HepG2 (cell line): ENCODE measurements around the gene CCDC87. TPM values are rescaled to one million over a fixed set of nuclear protein-coding genes. Genes with fewer than 3 reads are reported as not detected.
A peak's percentile ranks its signal among the peaks of the same experiment; 100 is the strongest.

Experiments used
- CBX1 ChIP-seq: IDR thresholded peaks from one replicate; pipeline ENCODE4 v1.6.1; 2016; ENCODE audit warnings: antibody characterized with exemption, low read depth
- HOXA3 ChIP-seq: sonication (generic); formaldehyde crosslinking; IDR thresholded peaks from 2 replicates; pipeline ENCODE4 v1.5.0; 2020; ENCODE audit warnings: missing genetic modification reagents
- MEIS1 ChIP-seq: sonication (generic); formaldehyde crosslinking; IDR thresholded peaks from 2 replicates; pipeline ENCODE4 v1.9.0; 2021; ENCODE audit warnings: mild to moderate bottlenecking, missing genetic modification reagents, moderate library complexity, borderline replicate concordance
- NFE2 ChIP-seq: sonication (generic); formaldehyde crosslinking; IDR thresholded peaks from 2 replicates; pipeline ENCODE4 v1.4.0; 2020; ENCODE audit warnings: missing genetic modification reagents
- RAD51 ChIP-seq: fragments of 450-650 bp; IDR thresholded peaks from 2 replicates; pipeline ENCODE4 v1.6.1; 2016; ENCODE audit warnings: borderline replicate concordance
- RBM39 ChIP-seq: fragments of 200-400 bp; formaldehyde crosslinking; IDR thresholded peaks from one replicate; pipeline ENCODE4 v1.6.1; 2018; ENCODE audit warnings: antibody characterized with exemption, mild to moderate bottlenecking, low read depth, low read length; ENCODE audit not compliant: poor library complexity, severe bottlenecking
- SOX13 ChIP-seq, 3 experiments: fragments of 450-650 bp in 1 of 3; sonication (generic) in 1 of 3; formaldehyde crosslinking in 1 of 3; IDR thresholded peaks in 2 of 3; conservative IDR thresholded peaks in 1 of 3; 2 replicates each; pipeline versions ENCODE4 v1.5.0 to v1.6.1; 2016 to 2020; ENCODE audit warnings: antibody characterized with exemption in 1 of 3, mild to moderate bottlenecking in 1 of 3, missing compliant biosample characterization in 1 of 3, missing genetic modification reagents in 1 of 3, moderate library complexity in 1 of 3
- ZNF234 ChIP-seq: sonication (generic); formaldehyde crosslinking; conservative IDR thresholded peaks from 2 replicates; pipeline ENCODE4 v1.5.1; 2020; ENCODE audit warnings: mild to moderate bottlenecking, missing genetic modification reagents
- ZNF264 ChIP-seq: sonication (generic); formaldehyde crosslinking; IDR thresholded peaks from 2 replicates; pipeline ENCODE4 v1.4.0; 2020; ENCODE audit warnings: missing genetic modification reagents
- ZNF563 ChIP-seq: sonication (generic); formaldehyde crosslinking; IDR thresholded peaks from 2 replicates; pipeline ENCODE4 v1.8.0; 2022; ENCODE audit warnings: mild to moderate bottlenecking, moderate library complexity, missing genetic modification reagents
- ZNF607 ChIP-seq: sonication (generic); formaldehyde crosslinking; IDR thresholded peaks from 2 replicates; pipeline ENCODE4 v1.5.1; 2020; ENCODE audit warnings: missing genetic modification reagents, mild to moderate bottlenecking, borderline replicate concordance
- ZNF614 ChIP-seq: IDR thresholded peaks from 2 replicates; pipeline ENCODE4 v1.6.1; 2018; ENCODE audit warnings: missing biosample characterization, missing genetic modification reagents, inconsistent platforms, borderline replicate concordance
- ZNF672 ChIP-seq: sonication (generic); formaldehyde crosslinking; IDR thresholded peaks from 2 replicates; pipeline ENCODE4 v1.8.1; 2022; ENCODE audit warnings: missing genetic modification reagents
- ZNF776 ChIP-seq: sonication (generic); formaldehyde crosslinking; IDR thresholded peaks from 2 replicates; pipeline ENCODE4 v1.4.0; 2020; ENCODE audit warnings: mild to moderate bottlenecking, missing genetic modification reagents
- polyA plus RNA-seq, 8 experiments: library from polyadenylated mRNA; depleted of rRNA in 3 of 8; stranded (reverse) in 7 of 8; unstranded in 1 of 8; fragments of >200 nt; fragmentation: Illumina TruSeq in 4 of 8; extraction: Trizol in 4 of 8; gene quantifications; 2 replicates each; pipeline versions ENCODE4 v1.2.1 to v1.2.3, GENCODE V29; 2011 to 2016; ENCODE audit warnings: low read depth in 4 of 8, missing spikeins in 1 of 8, mixed read lengths in 1 of 8; ENCODE audit not compliant: insufficient read depth in 1 of 8
- total RNA-seq, 5 experiments: library from RNA; depleted of rRNA; stranded (reverse); fragments of >200 nt; fragmentation: Illumina TruSeq; extraction: Trizol; gene quantifications; 2 replicates each; pipeline ENCODE4 v1.2.3, GENCODE V29; 2016; ENCODE audit warnings: low read depth in 1 of 5
- TF ChIP-seq, protein P1 (sequence below): sonication (generic); formaldehyde crosslinking; IDR thresholded peaks from 2 replicates; pipeline ENCODE4 v1.5.0; 2020; ENCODE audit warnings: mild to moderate bottlenecking, missing genetic modification reagents, borderline replicate concordance
- TF ChIP-seq, protein P2 (sequence below): sonication (generic); formaldehyde crosslinking; IDR thresholded peaks from 2 replicates; pipeline ENCODE4 v1.4.0; 2020; ENCODE audit warnings: mild to moderate bottlenecking, low read depth, missing genetic modification reagents
- TF ChIP-seq, protein P3 (sequence below): sonication (generic); formaldehyde crosslinking; IDR thresholded peaks from 2 replicates; pipeline ENCODE4 v1.8.0; 2022; ENCODE audit warnings: mild to moderate bottlenecking, missing genetic modification reagents, borderline replicate concordance
- TF ChIP-seq, protein P4 (sequence below): sonication (generic); formaldehyde crosslinking; IDR thresholded peaks from 2 replicates; pipeline ENCODE4 v1.5.1; 2020; ENCODE audit warnings: mild to moderate bottlenecking, moderate library complexity, missing genetic modification reagents
- TF ChIP-seq, protein P5 (sequence below): sonication (generic); formaldehyde crosslinking; IDR thresholded peaks from 2 replicates; pipeline ENCODE4 v1.4.0; 2020; ENCODE audit warnings: missing genetic modification reagents, borderline replicate concordance

CCDC87 gene
- total and polyA plus RNA-seq, 2 of the 13 experiments (the other 11 are each of a cell fraction or from before 2014, with no cell fraction given), result 0.05 to 0.42 TPM

DNA sequence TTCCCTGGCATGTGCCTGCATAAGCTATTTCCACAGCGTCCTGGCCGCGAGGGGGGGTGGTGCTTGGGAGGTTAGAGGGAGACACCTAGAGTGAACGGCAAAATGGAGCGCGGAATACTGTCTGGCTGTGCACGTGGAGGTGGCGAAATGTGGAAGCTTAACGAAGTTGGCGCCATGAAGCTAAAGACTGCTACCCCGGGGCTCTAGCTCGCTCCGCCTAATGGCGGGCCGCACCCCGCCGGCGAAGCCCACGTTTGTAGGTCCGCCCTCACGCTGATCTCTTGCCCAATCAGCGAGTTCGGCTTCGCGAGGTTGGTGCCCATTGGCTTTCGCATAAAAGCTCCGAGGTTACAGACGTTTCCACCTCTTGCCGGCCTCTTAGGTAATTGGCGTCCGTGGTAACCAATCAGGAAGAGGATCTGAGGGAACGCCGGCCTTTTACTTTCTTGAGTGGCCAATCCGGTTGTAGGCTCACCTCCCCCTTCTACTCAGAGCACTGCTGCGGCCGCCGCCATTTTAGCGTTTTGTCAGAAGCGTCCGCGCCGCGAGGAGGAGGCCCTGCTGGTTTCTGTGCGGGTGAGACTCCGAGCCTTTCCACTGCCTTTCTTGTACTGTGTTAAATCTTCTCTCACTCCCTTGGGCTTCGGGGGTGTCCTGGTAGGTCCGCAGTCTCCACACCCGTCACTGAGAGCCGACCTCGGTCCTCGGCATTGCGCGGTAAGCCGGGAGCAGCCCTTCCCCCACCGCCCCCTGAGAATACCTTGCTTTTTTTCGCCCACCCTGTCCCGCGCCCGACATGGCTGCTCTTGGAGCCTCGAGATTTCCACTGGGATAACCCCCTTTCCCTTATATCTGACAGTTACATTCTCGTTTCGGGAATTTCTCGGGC lies 45.6 kb upstream of the CCDC87 start, which contains the start of gene RBM4 (continued):
- peak; percentile 67; the same call in 1 of the 2 replicates for TF ChIP-seq ZNF776
- TF ChIP-seq, protein P1, sequence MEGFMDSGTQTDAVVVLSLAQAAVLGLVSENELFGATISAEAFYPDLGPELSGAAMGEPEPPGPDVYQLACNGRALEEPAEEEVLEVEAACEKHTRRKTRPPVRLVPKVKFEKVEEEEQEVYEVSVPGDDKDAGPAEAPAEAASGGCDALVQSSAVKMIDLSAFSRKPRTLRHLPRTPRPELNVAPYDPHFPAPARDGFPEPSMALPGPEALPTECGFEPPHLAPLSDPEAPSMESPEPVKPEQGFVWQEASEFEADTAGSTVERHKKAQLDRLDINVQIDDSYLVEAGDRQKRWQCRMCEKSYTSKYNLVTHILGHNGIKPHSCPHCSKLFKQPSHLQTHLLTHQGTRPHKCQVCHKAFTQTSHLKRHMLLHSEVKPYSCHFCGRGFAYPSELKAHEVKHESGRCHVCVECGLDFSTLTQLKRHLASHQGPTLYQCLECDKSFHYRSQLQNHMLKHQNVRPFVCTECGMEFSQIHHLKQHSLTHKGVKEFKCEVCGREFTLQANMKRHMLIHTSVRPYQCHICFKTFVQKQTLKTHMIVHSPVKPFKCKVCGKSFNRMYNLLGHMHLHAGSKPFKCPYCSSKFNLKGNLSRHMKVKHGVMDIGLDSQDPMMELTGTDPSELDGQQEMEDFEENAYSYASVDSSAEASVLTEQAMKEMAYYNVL (CRISPR knock-in tag), result peak; percentile 29; the same call in 1 of the 2 replicates
- no peak for TF ChIP-seq RAD51
- TF ChIP-seq, protein P2, sequence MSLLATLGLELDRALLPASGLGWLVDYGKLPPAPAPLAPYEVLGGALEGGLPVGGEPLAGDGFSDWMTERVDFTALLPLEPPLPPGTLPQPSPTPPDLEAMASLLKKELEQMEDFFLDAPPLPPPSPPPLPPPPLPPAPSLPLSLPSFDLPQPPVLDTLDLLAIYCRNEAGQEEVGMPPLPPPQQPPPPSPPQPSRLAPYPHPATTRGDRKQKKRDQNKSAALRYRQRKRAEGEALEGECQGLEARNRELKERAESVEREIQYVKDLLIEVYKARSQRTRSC (CRISPR knock-in tag), result no peak
- peak; percentile 56; the same call in 1 of the 2 replicates for TF ChIP-seq ZNF563 (CRISPR knock-in tag)
- TF ChIP-seq ZNF234 (CRISPR knock-in tag), result no peak
- TF ChIP-seq HOXA3 (CRISPR knock-in tag), result peak; percentile 96
- TF ChIP-seq, protein P3, sequence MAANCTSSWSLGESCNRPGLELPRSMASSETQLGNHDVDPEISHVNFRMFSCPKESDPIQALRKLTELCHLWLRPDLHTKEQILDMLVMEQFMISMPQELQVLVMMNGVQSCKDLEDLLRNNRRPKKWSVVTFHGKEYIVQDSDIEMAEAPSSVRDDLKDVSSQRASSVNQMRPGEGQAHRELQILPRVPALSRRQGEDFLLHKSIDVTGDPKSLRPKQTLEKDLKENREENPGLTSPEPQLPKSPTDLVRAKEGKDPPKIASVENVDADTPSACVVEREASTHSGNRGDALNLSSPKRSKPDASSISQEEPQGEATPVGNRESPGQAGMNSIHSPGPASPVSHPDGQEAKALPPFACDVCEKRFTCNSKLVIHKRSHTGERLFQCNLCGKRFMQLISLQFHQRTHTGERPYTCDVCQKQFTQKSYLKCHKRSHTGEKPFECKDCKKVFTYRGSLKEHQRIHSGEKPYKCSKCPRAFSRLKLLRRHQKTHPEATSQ (CRISPR knock-in tag), result no peak
- TF ChIP-seq SOX13 (IDR thresholded peaks at IDR 0.05), result no peak
- TF ChIP-seq SOX13 (CRISPR knock-in tag; conservative IDR thresholded peaks at IDR 0.05 in 1 of 2, IDR thresholded peaks at IDR 0.05 in 1 of 2), result peak in 1 of 2 experiments; percentile 3; a peak in 1 of 4 replicates
- no peak; the same call in 1 of the 2 replicates for TF ChIP-seq ZNF264 (CRISPR knock-in tag)
- no peak for TF ChIP-seq ZNF672 (CRISPR knock-in tag)
- peak; percentile 69 for TF ChIP-seq RBM39
- TF ChIP-seq, protein P4, sequence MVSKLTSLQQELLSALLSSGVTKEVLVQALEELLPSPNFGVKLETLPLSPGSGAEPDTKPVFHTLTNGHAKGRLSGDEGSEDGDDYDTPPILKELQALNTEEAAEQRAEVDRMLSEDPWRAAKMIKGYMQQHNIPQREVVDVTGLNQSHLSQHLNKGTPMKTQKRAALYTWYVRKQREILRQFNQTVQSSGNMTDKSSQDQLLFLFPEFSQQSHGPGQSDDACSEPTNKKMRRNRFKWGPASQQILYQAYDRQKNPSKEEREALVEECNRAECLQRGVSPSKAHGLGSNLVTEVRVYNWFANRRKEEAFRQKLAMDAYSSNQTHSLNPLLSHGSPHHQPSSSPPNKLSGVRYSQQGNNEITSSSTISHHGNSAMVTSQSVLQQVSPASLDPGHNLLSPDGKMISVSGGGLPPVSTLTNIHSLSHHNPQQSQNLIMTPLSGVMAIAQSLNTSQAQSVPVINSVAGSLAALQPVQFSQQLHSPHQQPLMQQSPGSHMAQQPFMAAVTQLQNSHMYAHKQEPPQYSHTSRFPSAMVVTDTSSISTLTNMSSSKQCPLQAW, result peak; percentile 46
- peak; percentile 2 for TF ChIP-seq CBX1
- TF ChIP-seq MEIS1 (CRISPR knock-in tag), result no peak
- peak; percentile 86 for TF ChIP-seq ZNF607 (CRISPR knock-in tag)
- TF ChIP-seq, protein P5, sequence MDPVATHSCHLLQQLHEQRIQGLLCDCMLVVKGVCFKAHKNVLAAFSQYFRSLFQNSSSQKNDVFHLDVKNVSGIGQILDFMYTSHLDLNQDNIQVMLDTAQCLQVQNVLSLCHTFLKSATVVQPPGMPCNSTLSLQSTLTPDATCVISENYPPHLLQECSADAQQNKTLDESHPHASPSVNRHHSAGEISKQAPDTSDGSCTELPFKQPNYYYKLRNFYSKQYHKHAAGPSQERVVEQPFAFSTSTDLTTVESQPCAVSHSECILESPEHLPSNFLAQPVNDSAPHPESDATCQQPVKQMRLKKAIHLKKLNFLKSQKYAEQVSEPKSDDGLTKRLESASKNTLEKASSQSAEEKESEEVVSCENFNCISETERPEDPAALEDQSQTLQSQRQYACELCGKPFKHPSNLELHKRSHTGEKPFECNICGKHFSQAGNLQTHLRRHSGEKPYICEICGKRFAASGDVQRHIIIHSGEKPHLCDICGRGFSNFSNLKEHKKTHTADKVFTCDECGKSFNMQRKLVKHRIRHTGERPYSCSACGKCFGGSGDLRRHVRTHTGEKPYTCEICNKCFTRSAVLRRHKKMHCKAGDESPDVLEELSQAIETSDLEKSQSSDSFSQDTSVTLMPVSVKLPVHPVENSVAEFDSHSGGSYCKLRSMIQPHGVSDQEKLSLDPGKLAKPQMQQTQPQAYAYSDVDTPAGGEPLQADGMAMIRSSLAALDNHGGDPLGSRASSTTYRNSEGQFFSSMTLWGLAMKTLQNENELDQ (CRISPR knock-in tag), result peak; percentile 18; the same call in 1 of the 2 replicates
- no peak for TF ChIP-seq NFE2 (CRISPR knock-in tag)
- TF ChIP-seq ZNF614 (CRISPR knock-in tag), result no peak
